Measurements from ENCODE around the gene XPO5. TPM values are rescaled to one million over a fixed set of nuclear protein-coding genes. Genes with fewer than 3 reads are reported as not detected.

Gene XPO5
- total RNA-seq, 1 experiment from 2014 or later, result 114 TPM

- H3K4me3 Mint-ChIP-seq, result no peak overlapping the region
- peaks cover 0 to 51% (median 36%) of the 10 kb centered on the region in 3 experiments; a peak in 5 of 7 replicates for H3K36me3 Mint-ChIP-seq (ENCODE audit: insufficient read depth in 1 of 3, low read depth in 3 of 3)
- Histone ChIP-seq H3K4ac (ENCODE audit: low read depth, low read length) (no peak overlapping the region), H2BK20ac (ENCODE audit: low read depth, low read length, poor library complexity, severe bottlenecking) (no peak overlapping the region), H4K20me1 (ENCODE audit: control insufficient read depth, insufficient read depth, insufficient read length) (no peaks in the 10 kb centered on the region), H3K27me3 (ENCODE audit: insufficient read depth, low read length) (no peaks in the 10 kb centered on the region), H3K9me3 (ENCODE audit: control insufficient read depth, low read depth, low read length) (no peaks in the 10 kb centered on the region), H2AFZ (ENCODE audit: low read length) (no peak overlapping the region), H3K27ac (ENCODE audit: insufficient read length, low read depth, low read length) (no peak overlapping the region), H3K14ac (ENCODE audit: insufficient read depth, low read length) (no peak overlapping the region), H2BK120ac (ENCODE audit: low read depth, low read length, poor library complexity, severe bottlenecking) (no peak overlapping the region), H3K18ac (ENCODE audit: insufficient read length, low read depth, low read length) (no peak overlapping the region), H3K23me2 (ENCODE audit: insufficient read length, low read depth, low read length, poor library complexity, severe bottlenecking) (peaks cover 5% of the 10 kb centered on the region), H2BK12ac (ENCODE audit: insufficient read length, low read depth, low read length) (no peak overlapping the region), H4K91ac (ENCODE audit: insufficient read length, low read depth, low read length) (no peak overlapping the region), H2BK5ac (ENCODE audit: insufficient read length, low read length) (no peak overlapping the region), H3K4me2 (ENCODE audit: insufficient read depth, insufficient read length, low read length) (no peak overlapping the region), H4K5ac (ENCODE audit: insufficient read length, low read depth, low read length) (no peak overlapping the region), H3K23ac (ENCODE audit: insufficient read length, low read depth, low read length) (no peak overlapping the region), H3K56ac (ENCODE audit: insufficient read length, low read depth, low read length) (no peak overlapping the region), H4K8ac (replicated peaks; ENCODE audit: insufficient read length, low read depth, low read length) (no peak overlapping the region), H3K79me2 (ENCODE audit: insufficient read depth, low read length) (peaks cover 13% of the 10 kb centered on the region; the same call in 1 of the 2 replicates), H3K79me1 (ENCODE audit: insufficient read depth, low read depth, low read length, poor library complexity, severe bottlenecking) (peaks cover 3% of the 10 kb centered on the region), H3T11ph (ENCODE audit: low read length) (no peak overlapping the region), H3K4me1 (ENCODE audit: insufficient read depth, low read length) (no peaks in the 10 kb centered on the region), H2AK5ac (ENCODE audit: insufficient read length, low read length) (no peak overlapping the region), H2BK15ac (ENCODE audit: low read depth, low read length) (no peak overlapping the region), H3K9ac (ENCODE audit: extremely low read depth, insufficient read length, low read length) (no peak overlapping the region)
- WGBS (ENCODE audit: extremely low coverage, insufficient read length, low lambda C conversion rate), result no CpG with 5 or more reads among the region's 2 CpGs
- H3K27me3 Mint-ChIP-seq (ENCODE audit: low read depth), result no peaks in the 10 kb centered on the region
- H3K9me3 Mint-ChIP-seq, result no peaks in the 10 kb centered on the region
- DNase-seq, result no peak
- TF ChIP-seq, protein P1, sequence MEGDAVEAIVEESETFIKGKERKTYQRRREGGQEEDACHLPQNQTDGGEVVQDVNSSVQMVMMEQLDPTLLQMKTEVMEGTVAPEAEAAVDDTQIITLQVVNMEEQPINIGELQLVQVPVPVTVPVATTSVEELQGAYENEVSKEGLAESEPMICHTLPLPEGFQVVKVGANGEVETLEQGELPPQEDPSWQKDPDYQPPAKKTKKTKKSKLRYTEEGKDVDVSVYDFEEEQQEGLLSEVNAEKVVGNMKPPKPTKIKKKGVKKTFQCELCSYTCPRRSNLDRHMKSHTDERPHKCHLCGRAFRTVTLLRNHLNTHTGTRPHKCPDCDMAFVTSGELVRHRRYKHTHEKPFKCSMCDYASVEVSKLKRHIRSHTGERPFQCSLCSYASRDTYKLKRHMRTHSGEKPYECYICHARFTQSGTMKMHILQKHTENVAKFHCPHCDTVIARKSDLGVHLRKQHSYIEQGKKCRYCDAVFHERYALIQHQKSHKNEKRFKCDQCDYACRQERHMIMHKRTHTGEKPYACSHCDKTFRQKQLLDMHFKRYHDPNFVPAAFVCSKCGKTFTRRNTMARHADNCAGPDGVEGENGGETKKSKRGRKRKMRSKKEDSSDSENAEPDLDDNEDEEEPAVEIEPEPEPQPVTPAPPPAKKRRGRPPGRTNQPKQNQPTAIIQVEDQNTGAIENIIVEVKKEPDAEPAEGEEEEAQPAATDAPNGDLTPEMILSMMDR (conservative IDR thresholded peaks at IDR 0.05), result no peak
- no peak overlapping the region for H3K27ac Mint-ChIP-seq
- no peaks in the 10 kb centered on the region for H3K4me1 Mint-ChIP-seq
Measured at GRCh38 chr6:43521836-43522235, 54.0 kb downstream of the XPO5 start.
